HUDEP-2 (cell line): ENCODE results near the gene BMERB1.
"Not testable (repeated sequence)": the region's sequence is repeated elsewhere in the genome, so short reads cannot be mapped to it uniquely, and the experiment has no call there.

Experiments used
- DNase-seq, 76 experiments: peaks; one replicate each; lab custom pipeline; 2025; ENCODE audit not compliant: unreplicated experiment in 76 of 76; lab: John Stamatoyannopoulos, UW

BMERB1 gene

GRCh38 chr16:15548482-15548891 is 114.1 kb downstream of the BMERB1 start:
- DNase-seq, result no peak

- DNase-seq, result no peak
Observed at GRCh38 chr16:15552507-15552906, 118.1 kb downstream of the BMERB1 start.

- no peak for DNase-seq
Observed at GRCh38 chr16:15553313-15554088, 119.1 kb downstream of the BMERB1 start.

GRCh38 chr16:15556130-15556529 is 121.7 kb downstream of the BMERB1 start:
- DNase-seq, result no peak

GRCh38 chr16:15557258-15557657 is 122.9 kb downstream of the BMERB1 start:
- no peak for DNase-seq

- DNase-seq, result no peak
Observed at GRCh38 chr16:15559176-15559575, 124.8 kb downstream of the BMERB1 start.

GRCh38 chr16:15564604-15565339 is 130.4 kb downstream of the BMERB1 start:
- DNase-seq, result no peak

GRCh38 chr16:15566095-15566494 is 131.7 kb downstream of the BMERB1 start:
- DNase-seq, result no peak

- DNase-seq, result no peak
Observed at GRCh38 chr16:15567823-15568222, 133.4 kb downstream of the BMERB1 start.

GRCh38 chr16:15570666-15571065 is 136.3 kb downstream of the BMERB1 start:
- peak in 4 of 76 experiments; percentile 9 to 31 (median 22) for DNase-seq

- no peak for DNase-seq
Observed at GRCh38 chr16:15571557-15571956, 137.2 kb downstream of the BMERB1 start.

GRCh38 chr16:15572329-15573001 is 138.1 kb downstream of the BMERB1 start:
- DNase-seq, result no peak

- no peak for DNase-seq
Observed at GRCh38 chr16:15573274-15573895, 139.0 kb downstream of the BMERB1 start.

- DNase-seq, result not testable (repeated sequence)
Observed at GRCh38 chr16:15573896-15574613, 139.7 kb downstream of the BMERB1 start.

GRCh38 chr16:15574614-15574948 is 140.2 kb downstream of the BMERB1 start:
- DNase-seq, result no peak

- DNase-seq, result no peak
Observed at GRCh38 chr16:15575293-15576049, 141.1 kb downstream of the BMERB1 start.

- peak in 13 of 76 experiments; percentile 6 to 62 (median 14) for DNase-seq
Observed at GRCh38 chr16:15576960-15577958, 142.9 kb downstream of the BMERB1 start.

GRCh38 chr16:15578824-15579223 is 144.4 kb downstream of the BMERB1 start:
- no peak for DNase-seq
